IMR-90 (cell line): Measurements from ENCODE around the gene NDUFS7. TPM values are rescaled to one million over a fixed set of nuclear protein-coding genes. Genes with fewer than 3 reads are reported as not detected.

ENCODE experiments used
- ATAC-seq: fragments of 200-7000 bp; cut with Tn5 transposase; 2 replicates; pipeline ENCODE4 v1.9.1; 2020; ENCODE audit warnings: low read depth, mild to moderate bottlenecking, moderate library complexity
- BruUV-seq: library from RNA; stranded (reverse); fragments of 400-500 nt; replicated peaks from 2 replicates; lab custom pipeline; 2021; lab: Mats Ljungman, UMichigan
- CTCF ChIA-PET: fragments of 300-600 bp; formaldehyde crosslinking; extraction: SDS; loops from one replicate; lab custom pipeline; 2021; ENCODE audit warnings: antibody characterized with exemption; lab: Yijun Ruan, JAX
- POLR2A ChIA-PET: fragments of 300-600 bp; sonication (Branson Sonifier 250); formaldehyde crosslinking; loops from one replicate; lab custom pipeline; 2022; ENCODE audit warnings: antibody characterized with exemption; ENCODE audit not compliant: unreplicated experiment; lab: Charles Lee
- DNase-seq: peaks from one replicate; pipeline ENCODE4 v3.0.0; 2013
- H2AFZ ChIP-seq: replicated peaks from 2 replicates; pipeline ENCODE3; 2013; ENCODE audit warnings: low read length, mild to moderate bottlenecking; ENCODE audit not compliant: poor library complexity
- H2AK5ac ChIP-seq: 2 replicates; pipeline ENCODE4 v1.6.1; 2013; ENCODE audit warnings: low read depth, low read length, inconsistent platforms
- H2AK9ac ChIP-seq: replicated peaks from 2 replicates; pipeline ENCODE3; 2013; ENCODE audit warnings: mild to moderate bottlenecking, low read depth, low read length, moderate library complexity; ENCODE audit not compliant: poor library complexity
- H2BK120ac ChIP-seq: 2 replicates; pipeline ENCODE4 v1.6.1; 2013; ENCODE audit warnings: low read depth, low read length, inconsistent platforms
- H2BK15ac ChIP-seq: 3 replicates; pipeline ENCODE4 v1.6.1; 2013; ENCODE audit warnings: low read depth, low read length, inconsistent platforms
- H2BK20ac ChIP-seq: 2 replicates; pipeline ENCODE4 v1.6.1; 2013; ENCODE audit warnings: low read depth, mild to moderate bottlenecking, inconsistent platforms, low read length, moderate library complexity
- H2BK5ac ChIP-seq: 2 replicates; pipeline ENCODE4 v1.6.1; 2013; ENCODE audit warnings: mild to moderate bottlenecking, low read depth, low read length, inconsistent platforms; ENCODE audit not compliant: poor library complexity, severe bottlenecking
- H3K14ac ChIP-seq: replicated peaks from 2 replicates; pipeline ENCODE4 v1.6.1; 2013; ENCODE audit warnings: low read depth, low read length, inconsistent platforms
- H3K18ac ChIP-seq: 2 replicates; pipeline ENCODE4 v1.6.1; 2013; ENCODE audit warnings: low read depth, low read length, control low read depth
- H3K23ac ChIP-seq: 2 replicates; pipeline ENCODE4 v1.6.1; 2013; ENCODE audit warnings: low read depth, low read length, inconsistent platforms
- H3K27ac ChIP-seq: 2 replicates; pipeline ENCODE4 v1.5.1; 2013; ENCODE audit warnings: mild to moderate bottlenecking, control low read depth, low read length; ENCODE audit not compliant: insufficient read depth
- H3K27me3 ChIP-seq: 2 replicates; pipeline ENCODE4 v1.6.1; 2013; ENCODE audit warnings: low read length; ENCODE audit not compliant: control insufficient read depth, insufficient read depth
- H3K36me3 ChIP-seq: 2 replicates; pipeline ENCODE4 v1.6.1; 2013; ENCODE audit warnings: low read length, mixed read lengths; ENCODE audit not compliant: control insufficient read depth, insufficient read depth
- H3K4ac ChIP-seq: 2 replicates; pipeline ENCODE4 v1.6.1; 2013; ENCODE audit warnings: low read depth, low read length, inconsistent platforms
- H3K4me1 ChIP-seq: 2 replicates; pipeline ENCODE4 v1.6.1; 2013; ENCODE audit warnings: low read length, mixed read lengths; ENCODE audit not compliant: control insufficient read depth, insufficient read depth
- H3K4me2 ChIP-seq: 2 replicates; pipeline ENCODE4 v1.6.1; 2013; ENCODE audit warnings: low read depth, mild to moderate bottlenecking, control low read depth, low read length, moderate library complexity
- H3K4me3 ChIP-seq: 2 replicates; pipeline ENCODE4 v1.5.1; 2013; ENCODE audit warnings: low read depth, mild to moderate bottlenecking, control low read depth, low read length, moderate library complexity; ENCODE audit not compliant: insufficient read depth
- H3K56ac ChIP-seq: 2 replicates; pipeline ENCODE4 v1.6.1; 2013; ENCODE audit warnings: low read length, inconsistent platforms; ENCODE audit not compliant: insufficient read depth; ENCODE audit errors: extremely low read depth
- H3K79me1 ChIP-seq, 2 experiments: 2 replicates each; pipeline ENCODE4 v1.6.1; 2013; ENCODE audit warnings: low read length in 2 of 2, inconsistent platforms in 1 of 2, low read depth in 1 of 2
- H3K9ac ChIP-seq: 2 replicates; pipeline ENCODE4 v1.6.1; 2013; ENCODE audit warnings: low read depth, low read length, control low read depth
- H3K9me1 ChIP-seq: 2 replicates; pipeline ENCODE4 v1.6.1; 2013; ENCODE audit warnings: low read length, inconsistent platforms; ENCODE audit not compliant: insufficient read depth
- H3K9me3 ChIP-seq: 2 replicates; pipeline ENCODE4 v1.6.1; 2013; ENCODE audit warnings: low read length; ENCODE audit not compliant: control insufficient read depth, insufficient read depth
- H4K20me1 ChIP-seq: 2 replicates; pipeline ENCODE4 v1.6.1; 2013; ENCODE audit warnings: low read length, inconsistent platforms; ENCODE audit not compliant: insufficient read depth
- H4K5ac ChIP-seq: 2 replicates; pipeline ENCODE4 v1.6.1; 2013; ENCODE audit warnings: mild to moderate bottlenecking, low read depth, low read length, control low read depth
- H4K8ac ChIP-seq, 2 experiments: 2 replicates each; pipeline ENCODE4 v1.6.1; 2013; ENCODE audit warnings: low read depth in 2 of 2, low read length in 2 of 2, control low read depth in 1 of 2, inconsistent platforms in 1 of 2
- H4K91ac ChIP-seq: 2 replicates; pipeline ENCODE4 v1.6.1; 2013; ENCODE audit warnings: low read depth, low read length, inconsistent platforms; ENCODE audit not compliant: insufficient read depth
- BHLHE40 ChIP-seq: fragments of 150-350 bp; IDR thresholded peaks from 2 replicates; pipeline ENCODE4 v1.6.1; 2016; ENCODE audit warnings: mild to moderate bottlenecking, low read depth, low read length
- ELK1 ChIP-seq: fragments of 150-350 bp; IDR thresholded peaks from 2 replicates; pipeline ENCODE4 v1.6.1; 2016; ENCODE audit warnings: low read depth, mild to moderate bottlenecking, low read length, moderate library complexity, borderline replicate concordance
- FOS ChIP-seq: fragments of 150-350 bp; IDR thresholded peaks from 2 replicates; pipeline ENCODE4 v1.6.1; 2016; ENCODE audit warnings: low read depth, low read length
- MXI1 ChIP-seq: IDR thresholded peaks from 2 replicates; pipeline ENCODE4 v1.6.1; 2012; ENCODE audit warnings: low read depth, mild to moderate bottlenecking, low read length, moderate library complexity, borderline replicate concordance
- RAD21 ChIP-seq: IDR thresholded peaks from 2 replicates; pipeline ENCODE4 v1.6.1; 2012; ENCODE audit warnings: low read length, improper control_type of control experiment
- SMC3 ChIP-seq: fragments of 150-350 bp; IDR thresholded peaks from 2 replicates; pipeline ENCODE4 v1.6.1; 2016; ENCODE audit warnings: low read depth, mild to moderate bottlenecking, antibody characterized with exemption, low read length, moderate library complexity
- USF2 ChIP-seq: fragments of 150-350 bp; IDR thresholded peaks from 2 replicates; pipeline ENCODE4 v1.6.1; 2017; ENCODE audit warnings: mild to moderate bottlenecking, antibody characterized with exemption, low read length, low read depth
- WGBS, 2 experiments: methylation state at CpG; one replicate each; pipeline versions ENCODE4 v1.1.5 to v1.1.7; 2013; ENCODE audit warnings: missing lambda C conversion rate in 2 of 2; ENCODE audit not compliant: insufficient read length in 1 of 2; ENCODE audit errors: extremely low coverage in 2 of 2; 5-methylcytosine and 5-hydroxymethylcytosine counted together
- dilution Hi-C: fragments of 300-500 bp; cut with HindIII; formaldehyde crosslinking; loops from one replicate; pipeline ENCODE4 v1.14.3; 2018; ENCODE audit warnings: low sequenced_read_pairs; ENCODE audit not compliant: unreplicated experiment
- in situ Hi-C: fragments of 300-500 bp; cut with MboI; formaldehyde crosslinking; loops from 3 replicates; pipeline ENCODE4 v1.14.3; 2019; ENCODE audit warnings: low sequenced_read_pairs, inconsistent platforms, mixed read lengths
- intact Hi-C: fragments of 100-400 bp; cut with micrococcal nuclease; formaldehyde crosslinking; loops from 2 replicates; pipeline ENCODE4 v1.10.0; 2022
- polyA plus RNA-seq, 3 experiments: library from polyadenylated mRNA; depleted of rRNA; stranded (reverse); fragments of >200 nt; gene quantifications; 2 replicates each; pipeline ENCODE4 v1.2.3, GENCODE V29; 2012; ENCODE audit warnings: low replicate concordance in 1 of 3
- total RNA-seq: library from RNA; depleted of rRNA; stranded (reverse); fragments of >200 nt; gene quantifications from 2 replicates; pipeline ENCODE4 v1.2.3, GENCODE V29; 2012

The NDUFS7 gene
- total and polyA plus RNA-seq, 2 of the 4 experiments (the other 2 are of a cell fraction) = 60.8 to 136 TPM

DNA sequence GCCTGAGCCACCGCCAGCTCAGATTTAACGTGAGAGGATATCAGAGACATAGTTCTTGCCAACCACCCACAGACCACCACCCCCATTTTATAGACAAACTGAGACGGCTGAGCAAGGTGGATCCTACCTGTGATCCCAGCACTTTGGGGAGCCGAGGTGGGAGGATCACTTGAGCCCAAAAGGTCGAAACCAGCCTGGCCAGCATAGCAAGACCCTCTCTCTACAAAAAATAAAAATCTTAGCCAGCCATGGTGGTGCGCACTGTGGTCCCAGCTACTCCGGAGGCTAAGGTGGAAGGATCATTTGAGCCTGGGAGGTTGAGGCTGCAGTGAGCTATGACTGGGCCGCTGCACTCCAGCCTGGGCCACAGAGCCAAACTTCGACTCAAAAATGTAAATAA, 30.6 kb upstream of the NDUFS7 start:
- Histone ChIP-seq H3K9me1 (peaks cover 4% of the 10 kb centered on the region), H4K91ac (no peak overlapping the region), H3K4me3 (no peak overlapping the region), H3K18ac (no peak overlapping the region), H2BK5ac (no peak overlapping the region), H3K4me1 (peaks cover 6% of the 10 kb centered on the region), H3K9me3 (no peaks in the 10 kb centered on the region), H3K9ac (no peak overlapping the region), H2AK9ac (peak overlapping the region; percentile 20), H3K56ac (no peak overlapping the region), H3K14ac (no peak overlapping the region), H2BK15ac (no peak overlapping the region), H3K4me2 (no peak overlapping the region), H4K20me1 (peaks cover 4% of the 10 kb centered on the region; the same call in 1 of the 2 replicates), H4K5ac (no peak overlapping the region), H2BK20ac (no peak overlapping the region), H4K8ac (no peak overlapping the region), H3K36me3 (peaks cover 5% of the 10 kb centered on the region), H3K23ac (no peak overlapping the region), H3K79me1 (peaks cover 7 to 29% of the 10 kb centered on the region in 2 experiments), H3K27me3 (peaks cover 3% of the 10 kb centered on the region; the same call in 1 of the 2 replicates), H3K4ac (no peak overlapping the region), H3K27ac (no peak overlapping the region), H2AFZ (no peak overlapping the region), H2BK120ac (no peak overlapping the region), H2AK5ac (no peak overlapping the region)
- no TSS peak for BruUV-seq
- intact Hi-C loops = no loop called here
- in situ Hi-C loops = no loop called here
- WGBS, 2 experiments = no CpG with 5 or more reads among the region's 9 CpGs
- ATAC-seq (no peak), DNase-seq (no peak)
- POLR2A ChIA-PET = no interaction called here
- dilution Hi-C loops = no loop called here
- CTCF ChIA-PET = no interaction called here
- TF ChIP-seq ELK1 = no peak
- no peak for TF ChIP-seq SMC3
- no peak for TF ChIP-seq USF2
- no peak for TF ChIP-seq MXI1
- no peak for TF ChIP-seq RAD21
- no peak for TF ChIP-seq FOS
- TF ChIP-seq BHLHE40 = no peak
